HG02870 (cell line): ENCODE measurements around the gene NRG2.

ENCODE experiments used
- ATAC-seq: cut with Tn5 transposase; IDR thresholded peaks from one replicate; pipeline ENCODE4 v1.9.1; 2021; ENCODE audit warnings: mild to moderate bottlenecking, moderate library complexity; ENCODE audit not compliant: unreplicated experiment

NRG2 gene

GRCh38 chr5:139821806-139822552, 221.1 kb downstream of the NRG2 start:
- no peak for ATAC-seq

GRCh38 chr5:139820606-139821005, 222.5 kb downstream of the NRG2 start:
- no peak for ATAC-seq

- no peak for ATAC-seq
These were observed 223.0 kb downstream of the NRG2 start for GRCh38 chr5:139820130-139820529.

GRCh38 chr5:139817970-139818369, 225.1 kb downstream of the NRG2 start:
- no peak for ATAC-seq

- no peak for ATAC-seq
These were observed 225.7 kb downstream of the NRG2 start for GRCh38 chr5:139817362-139817761.

GRCh38 chr5:139816566-139816965, 226.5 kb downstream of the NRG2 start:
- ATAC-seq = no peak

- ATAC-seq = no peak
These were observed 228.3 kb downstream of the NRG2 start for GRCh38 chr5:139814704-139815280.

GRCh38 chr5:139814191-139814601, 228.9 kb downstream of the NRG2 start:
- ATAC-seq = no peak

GRCh38 chr5:139812836-139813805, 230.0 kb downstream of the NRG2 start:
- ATAC-seq = no peak

- ATAC-seq = no peak
These were observed 230.8 kb downstream of the NRG2 start for GRCh38 chr5:139812323-139812722.

GRCh38 chr5:139811274-139811607, 231.9 kb downstream of the NRG2 start:
- ATAC-seq = no peak

GRCh38 chr5:139810341-139811273, 232.5 kb downstream of the NRG2 start:
- ATAC-seq = no peak

- no peak for ATAC-seq
These were observed 233.7 kb downstream of the NRG2 start for GRCh38 chr5:139809331-139809810.

GRCh38 chr5:139808481-139809330, 234.4 kb downstream of the NRG2 start:
- no peak for ATAC-seq

GRCh38 chr5:139807647-139808030, 235.5 kb downstream of the NRG2 start:
- no peak for ATAC-seq

GRCh38 chr5:139806726-139807646, 236.1 kb downstream of the NRG2 start:
- ATAC-seq = no peak

- no peak for ATAC-seq
These were observed 237.0 kb downstream of the NRG2 start for GRCh38 chr5:139806111-139806510.

- ATAC-seq = no peak
These were observed 237.6 kb downstream of the NRG2 start for GRCh38 chr5:139805545-139805944.
